ENCODE measurements around the gene THBD.

THBD gene

GRCh38 chr20:23091721-23092383 is 42.4 kb upstream of the THBD start:
- Histone ChIP-seq H3K27ac (ENCODE audit: low read depth, low read length, severe bottlenecking) (peak overlapping the region; percentile 10), H3K4me3 (ENCODE audit: extremely low read depth, insufficient read depth, low read length, poor library complexity, severe bottlenecking) (no peak overlapping the region), H3K4me1 (ENCODE audit: control insufficient read depth, insufficient read depth, low read length, poor library complexity, severe bottlenecking) (no peaks in the 10 kb centered on the region), H3K9me3 (ENCODE audit: control insufficient read depth, low read length) (no peaks in the 10 kb centered on the region), H3K36me3 (ENCODE audit: control insufficient read depth, insufficient read depth, low read length) (no peaks in the 10 kb centered on the region)
- WGBS, 2 experiments (ENCODE audit: insufficient coverage in 2 of 2) = 86% methylated on average over 4 to 7 of the region's 8 CpGs

- no peaks in the 10 kb centered on the region for H3K36me3 ChIP-seq (ENCODE audit: control insufficient read depth, insufficient read depth, low read length)
- H3K4me1 ChIP-seq (ENCODE audit: control insufficient read depth, insufficient read depth, low read length, poor library complexity, severe bottlenecking) = no peaks in the 10 kb centered on the region
- H3K4me3 ChIP-seq (ENCODE audit: extremely low read depth, insufficient read depth, low read length, poor library complexity, severe bottlenecking) = no peak overlapping the region
- 100% methylated on average over 1 to 2 of the region's 4 CpGs for WGBS, 2 experiments (ENCODE audit: insufficient coverage in 2 of 2)
- H3K9me3 ChIP-seq (ENCODE audit: control insufficient read depth, low read length) = no peaks in the 10 kb centered on the region
- no peak overlapping the region for H3K27ac ChIP-seq (ENCODE audit: low read depth, low read length, severe bottlenecking)
These were observed 41.4 kb upstream of the THBD start for GRCh38 chr20:23090878-23091277.

- Histone ChIP-seq H3K9me3 (ENCODE audit: control insufficient read depth, low read length) (no peaks in the 10 kb centered on the region), H3K36me3 (ENCODE audit: control insufficient read depth, insufficient read depth, low read length) (no peaks in the 10 kb centered on the region), H3K4me3 (ENCODE audit: extremely low read depth, insufficient read depth, low read length, poor library complexity, severe bottlenecking) (no peak overlapping the region), H3K27ac (ENCODE audit: low read depth, low read length, severe bottlenecking) (no peak overlapping the region), H3K4me1 (ENCODE audit: control insufficient read depth, insufficient read depth, low read length, poor library complexity, severe bottlenecking) (no peaks in the 10 kb centered on the region)
- WGBS, 2 experiments (ENCODE audit: insufficient coverage in 2 of 2) = 72 to 78% methylated on average over 4 of the region's 6 CpGs
These were observed 40.7 kb upstream of the THBD start for GRCh38 chr20:23090147-23090546.

DNA sequence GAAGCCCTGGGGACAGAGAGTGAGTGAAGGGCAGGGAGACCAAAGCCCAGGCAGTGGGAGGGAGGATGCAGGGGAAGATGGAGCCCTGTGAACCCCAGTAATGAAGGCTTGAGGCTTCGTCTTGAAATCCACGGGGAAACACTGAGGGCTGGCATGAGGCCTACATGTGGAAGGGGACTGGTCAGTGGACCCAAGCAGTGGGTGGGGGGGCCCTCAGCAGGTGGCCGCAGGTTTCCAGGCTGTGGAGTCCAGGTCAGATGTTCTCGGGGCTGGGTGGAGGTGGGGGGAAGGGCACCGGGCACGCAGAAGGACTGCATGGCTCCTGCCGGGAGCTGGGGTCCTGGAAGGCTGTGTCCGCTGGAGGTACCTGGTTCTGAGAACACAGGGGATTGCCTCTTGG is 39.4 kb upstream of the THBD start:
- WGBS, 2 experiments (ENCODE audit: insufficient coverage in 2 of 2) = 97 to 100% methylated on average over 7 to 8 of the region's 8 CpGs
- Histone ChIP-seq H3K4me3 (ENCODE audit: extremely low read depth, insufficient read depth, low read length, poor library complexity, severe bottlenecking) (no peak overlapping the region), H3K36me3 (ENCODE audit: control insufficient read depth, insufficient read depth, low read length) (no peaks in the 10 kb centered on the region), H3K4me1 (ENCODE audit: control insufficient read depth, insufficient read depth, low read length, poor library complexity, severe bottlenecking) (no peaks in the 10 kb centered on the region), H3K27ac (ENCODE audit: low read depth, low read length, severe bottlenecking) (no peak overlapping the region), H3K9me3 (ENCODE audit: control insufficient read depth, low read length) (no peaks in the 10 kb centered on the region)

GRCh38 chr20:23087587-23088251 is 38.2 kb upstream of the THBD start:
- H3K4me3 ChIP-seq (ENCODE audit: extremely low read depth, insufficient read depth, low read length, poor library complexity, severe bottlenecking) = no peak overlapping the region
- H3K9me3 ChIP-seq (ENCODE audit: control insufficient read depth, low read length) = no peaks in the 10 kb centered on the region
- 94 to 98% methylated on average over 6 to 7 of the region's 9 CpGs for whole genome bisulfite sequencing, 2 experiments (ENCODE audit: insufficient coverage in 2 of 2)
- no peaks in the 10 kb centered on the region for H3K4me1 ChIP-seq (ENCODE audit: control insufficient read depth, insufficient read depth, low read length, poor library complexity, severe bottlenecking)
- H3K36me3 ChIP-seq (ENCODE audit: control insufficient read depth, insufficient read depth, low read length) = no peaks in the 10 kb centered on the region
- no peak overlapping the region for H3K27ac ChIP-seq (ENCODE audit: low read depth, low read length, severe bottlenecking)

GRCh38 chr20:23086931-23087411 is 37.5 kb upstream of the THBD start:
- Histone ChIP-seq H3K27ac (ENCODE audit: low read depth, low read length, severe bottlenecking) (no peak overlapping the region), H3K4me3 (ENCODE audit: extremely low read depth, insufficient read depth, low read length, poor library complexity, severe bottlenecking) (no peak overlapping the region), H3K9me3 (ENCODE audit: control insufficient read depth, low read length) (no peaks in the 10 kb centered on the region), H3K4me1 (ENCODE audit: control insufficient read depth, insufficient read depth, low read length, poor library complexity, severe bottlenecking) (peaks cover 7% of the 10 kb centered on the region), H3K36me3 (ENCODE audit: control insufficient read depth, insufficient read depth, low read length) (no peaks in the 10 kb centered on the region)
- 81 to 89% methylated on average over 12 of the region's 14 CpGs for WGBS, 2 experiments (ENCODE audit: insufficient coverage in 2 of 2)

DNA sequence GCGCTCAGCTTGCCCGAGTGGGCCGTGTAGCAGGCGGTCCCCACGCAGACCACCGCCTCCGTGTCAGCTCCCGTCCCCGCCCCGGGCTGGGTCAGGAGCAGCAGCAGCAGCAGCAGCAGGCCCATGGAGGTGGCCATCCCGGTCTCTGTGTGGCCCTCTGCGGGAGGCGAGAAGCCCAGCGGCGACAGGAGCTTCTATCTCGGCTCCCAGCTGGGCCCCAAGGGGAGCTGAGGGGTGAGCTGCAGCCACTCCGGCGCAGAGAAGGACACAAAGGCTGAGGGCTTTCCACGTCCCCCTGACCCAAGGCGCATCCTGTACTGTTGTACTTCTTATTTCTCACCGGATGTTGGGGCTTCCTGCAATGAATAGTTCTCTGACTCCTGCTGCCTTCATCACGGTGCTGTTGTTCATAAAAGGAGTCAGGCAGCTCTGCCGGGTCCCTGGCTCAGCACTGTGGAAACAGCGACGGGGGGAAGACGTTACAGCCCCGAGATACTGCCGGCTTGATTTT is 36.6 kb upstream of the THBD start, which contains the start of gene CD93:
TSS of gene CD93 (minus strand) at position 269 of the 511 bp plus-strand sequence. CDS start at position 137, 132 bp downstream.
- no peak within 1 kb of the TSS for H3K27ac ChIP-seq (ENCODE audit: low read depth, low read length, severe bottlenecking)
- no peaks in the 10 kb centered on the region for H3K9me3 ChIP-seq (ENCODE audit: control insufficient read depth, low read length)
- H3K4me3 ChIP-seq (ENCODE audit: extremely low read depth, insufficient read depth, low read length, poor library complexity, severe bottlenecking) = no peak within 1 kb of the TSS
- H3K36me3 ChIP-seq (ENCODE audit: control insufficient read depth, insufficient read depth, low read length) = no peaks in the 10 kb centered on the region
- peaks cover 9% of the 10 kb centered on the region for H3K4me1 ChIP-seq (ENCODE audit: control insufficient read depth, insufficient read depth, low read length, poor library complexity, severe bottlenecking)
- WGBS, 2 experiments (ENCODE audit: insufficient coverage in 2 of 2) = 82 to 88% methylated on average over 27 to 28 of the region's 28 CpGs

GRCh38 chr20:23085436-23086055 is 36.1 kb upstream of the THBD start:
- Histone ChIP-seq H3K4me1 (ENCODE audit: control insufficient read depth, insufficient read depth, low read length, poor library complexity, severe bottlenecking) (peaks cover 9% of the 10 kb centered on the region), H3K9me3 (ENCODE audit: control insufficient read depth, low read length) (no peaks in the 10 kb centered on the region), H3K4me3 (ENCODE audit: extremely low read depth, insufficient read depth, low read length, poor library complexity, severe bottlenecking) (no peak overlapping the region), H3K27ac (ENCODE audit: low read depth, low read length, severe bottlenecking) (no peak overlapping the region), H3K36me3 (ENCODE audit: control insufficient read depth, insufficient read depth, low read length) (no peaks in the 10 kb centered on the region)
- 93% methylated on average over 21 of the region's 23 CpGs for WGBS, 2 experiments (ENCODE audit: insufficient coverage in 2 of 2)

- no peak overlapping the region for H3K27ac ChIP-seq (ENCODE audit: low read depth, low read length, severe bottlenecking)
- H3K4me1 ChIP-seq (ENCODE audit: control insufficient read depth, insufficient read depth, low read length, poor library complexity, severe bottlenecking) = peaks cover 9% of the 10 kb centered on the region
- H3K9me3 ChIP-seq (ENCODE audit: control insufficient read depth, low read length) = no peaks in the 10 kb centered on the region
- no peak overlapping the region for H3K4me3 ChIP-seq (ENCODE audit: extremely low read depth, insufficient read depth, low read length, poor library complexity, severe bottlenecking)
- no peaks in the 10 kb centered on the region for H3K36me3 ChIP-seq (ENCODE audit: control insufficient read depth, insufficient read depth, low read length)
- 95 to 98% methylated on average over 19 to 24 of the region's 24 CpGs for WGBS, 2 experiments (ENCODE audit: insufficient coverage in 2 of 2)
These were observed 35.4 kb upstream of the THBD start for GRCh38 chr20:23084845-23085365.

- no peaks in the 10 kb centered on the region for H3K36me3 ChIP-seq (ENCODE audit: control insufficient read depth, insufficient read depth, low read length)
- 93 to 97% methylated on average over 9 to 17 of the region's 17 CpGs for whole genome bisulfite sequencing, 2 experiments (ENCODE audit: insufficient coverage in 2 of 2)
- no peak overlapping the region for H3K4me3 ChIP-seq (ENCODE audit: extremely low read depth, insufficient read depth, low read length, poor library complexity, severe bottlenecking)
- no peak overlapping the region for H3K27ac ChIP-seq (ENCODE audit: low read depth, low read length, severe bottlenecking)
- no peaks in the 10 kb centered on the region for H3K9me3 ChIP-seq (ENCODE audit: control insufficient read depth, low read length)
- H3K4me1 ChIP-seq (ENCODE audit: control insufficient read depth, insufficient read depth, low read length, poor library complexity, severe bottlenecking) = peaks cover 9% of the 10 kb centered on the region
These were observed 34.9 kb upstream of the THBD start for GRCh38 chr20:23084282-23084844.
